Activated CD4-positive, alpha-beta T cell treated with anti-CD3 and anti-CD28 coated beads, Interleukin-2, amount 10 ng/mL, durations not matched to agents 7 days and 5 days (primary cell): Measurements from ENCODE around the gene TRIM14. TPM values are rescaled to one million over a fixed set of nuclear protein-coding genes. Genes with fewer than 3 reads are reported as not detected.

Experiments used
- CTCF ChIA-PET: fragments of 350-600 bp; sonication (Branson Sonifier 250); formaldehyde crosslinking; loops from one replicate; lab custom pipeline; 2021; ENCODE audit warnings: antibody characterized with exemption; lab: Charles Lee
- POLR2A ChIA-PET: fragments of 350-600 bp; sonication (Branson Sonifier 250); formaldehyde crosslinking; loops from one replicate; lab custom pipeline; 2021; ENCODE audit warnings: antibody characterized with exemption; lab: Charles Lee
- DNase-seq: peaks from one replicate; pipeline ENCODE4 v3.0.0-alpha.2; 2020
- H3K27ac Mint-ChIP-seq: one replicate; pipeline ENCODE4 v1.8.0; 2021; ENCODE audit warnings: mild to moderate bottlenecking, moderate library complexity, mixed read lengths
- H3K27me3 Mint-ChIP-seq: one replicate; pipeline ENCODE4 v1.8.0; 2021; ENCODE audit warnings: mixed read lengths
- H3K36me3 Mint-ChIP-seq: one replicate; pipeline ENCODE4 v1.8.0; 2021; ENCODE audit warnings: low read depth, mixed read lengths
- H3K4me1 Mint-ChIP-seq: one replicate; pipeline ENCODE4 v1.8.0; 2021; ENCODE audit warnings: mixed read lengths
- H3K4me3 Mint-ChIP-seq: one replicate; pipeline ENCODE4 v1.8.0; 2021; ENCODE audit warnings: mild to moderate bottlenecking, moderate library complexity, mixed read lengths
- H3K9me3 Mint-ChIP-seq: one replicate; pipeline ENCODE4 v1.8.0; 2021; ENCODE audit warnings: mixed read lengths
- total RNA-seq, 2 experiments: library from RNA; stranded (reverse); gene quantifications; one replicate each; pipeline ENCODE4 v1.2.3, GENCODE V29; 2021

TRIM14 gene
- total RNA-seq, 2 experiments from 2014 or later = 116 to 124 TPM

- Mint-ChIP-seq H3K27me3 (no peaks in the 10 kb centered on the region), H3K4me1 (peaks cover 55% of the 10 kb centered on the region), H3K36me3 (peaks cover 45% of the 10 kb centered on the region), H3K4me3 (no peak overlapping the region), H3K27ac (no peak overlapping the region), H3K9me3 (peaks cover 2% of the 10 kb centered on the region)
- no peak for DNase-seq
- POLR2A ChIA-PET = no interaction called here
- CTCF ChIA-PET = no interaction called here
Observed at GRCh38 chr9:98050351-98050750, 68.7 kb downstream of the TRIM14 start.

GRCh38 chr9:98049288-98050072 is 69.5 kb downstream of the TRIM14 start:
- peaks cover 5% of the 10 kb centered on the region for H3K9me3 Mint-ChIP-seq
- H3K4me1 Mint-ChIP-seq = peaks cover 60% of the 10 kb centered on the region
- H3K36me3 Mint-ChIP-seq = peaks cover 45% of the 10 kb centered on the region
- H3K4me3 Mint-ChIP-seq = no peak overlapping the region
- CTCF ChIA-PET = interaction anchor here (0.8 to 6.7 kb wide), 2 partner anchors 16 to 222 kb away, joined by 3 to 37 read pairs; no protein-coding TSS in a partner anchor
- H3K27me3 Mint-ChIP-seq = no peaks in the 10 kb centered on the region
- POLR2A ChIA-PET = no interaction called here
- DNase-seq = no peak
- no peak overlapping the region for H3K27ac Mint-ChIP-seq

GRCh38 chr9:98047002-98047401 is 72.0 kb downstream of the TRIM14 start:
- H3K4me1 Mint-ChIP-seq = peaks cover 60% of the 10 kb centered on the region
- H3K27ac Mint-ChIP-seq = peak overlapping the region; percentile 27
- H3K4me3 Mint-ChIP-seq = peak overlapping the region; percentile 78
- ChIA-PET POLR2A (no interaction called here), CTCF (interaction anchor here (0.6 to 6.7 kb wide), 5 partner anchors 9 to 156 kb away, joined by 3 to 37 read pairs (median 4); partner anchors contain the start of gene TRMO)
- no peak for DNase-seq
- H3K36me3 Mint-ChIP-seq = peaks cover 41% of the 10 kb centered on the region
- peaks cover 5% of the 10 kb centered on the region for H3K9me3 Mint-ChIP-seq
- H3K27me3 Mint-ChIP-seq = no peaks in the 10 kb centered on the region

- peak overlapping the region; percentile 90 for H3K27ac Mint-ChIP-seq
- ChIA-PET CTCF (interaction anchor here (0.6 to 6.7 kb wide), 4 partner anchors 9 to 32 kb away, joined by 3 to 37 read pairs (median 4); no protein-coding TSS in a partner anchor), POLR2A (interaction anchor here (1.0 kb wide), 1 partner anchor 124 kb away, joined by 4 read pairs; the partner anchor contains the start of gene TRMO)
- DNase-seq = no peak
- no peaks in the 10 kb centered on the region for H3K27me3 Mint-ChIP-seq
- H3K4me3 Mint-ChIP-seq = peak overlapping the region; percentile 78
- H3K36me3 Mint-ChIP-seq = peaks cover 37% of the 10 kb centered on the region
- peaks cover 5% of the 10 kb centered on the region for H3K9me3 Mint-ChIP-seq
- H3K4me1 Mint-ChIP-seq = peaks cover 52% of the 10 kb centered on the region
Observed at GRCh38 chr9:98046180-98046543, 72.9 kb downstream of the TRIM14 start.

GRCh38 chr9:98045234-98046179 is 73.5 kb downstream of the TRIM14 start:
- peak; percentile 67 for DNase-seq
- peak overlapping the region; percentile 78 for H3K4me3 Mint-ChIP-seq
- H3K4me1 Mint-ChIP-seq = peaks cover 49% of the 10 kb centered on the region
- peaks cover 5% of the 10 kb centered on the region for H3K9me3 Mint-ChIP-seq
- H3K27ac Mint-ChIP-seq = peak overlapping the region; percentile 90
- H3K36me3 Mint-ChIP-seq = peaks cover 31% of the 10 kb centered on the region
- POLR2A ChIA-PET = interaction anchor here (0.6 to 1.0 kb wide), 3 partner anchors 58 to 212 kb away, joined by 3 to 4 read pairs (median 4); partner anchors contain the start of gene TRMO
- CTCF ChIA-PET = interaction anchor here (0.5 to 6.7 kb wide), 12 partner anchors 8 to 211 kb away, joined by 3 to 37 read pairs (median 3); partner anchors contain the start of gene TBC1D2
- no peaks in the 10 kb centered on the region for H3K27me3 Mint-ChIP-seq

GRCh38 chr9:98043915-98044314 is 75.1 kb downstream of the TRIM14 start:
- Mint-ChIP-seq H3K36me3 (peaks cover 25% of the 10 kb centered on the region), H3K4me1 (peaks cover 39% of the 10 kb centered on the region), H3K27ac (no peak overlapping the region), H3K27me3 (no peaks in the 10 kb centered on the region), H3K9me3 (peaks cover 5% of the 10 kb centered on the region), H3K4me3 (no peak overlapping the region)
- ChIA-PET POLR2A (no interaction called here), CTCF (interaction anchor here (0.6 to 6.7 kb wide), 3 partner anchors 10 to 121 kb away, joined by 3 to 37 read pairs (median 3); no protein-coding TSS in a partner anchor)
- no peak for DNase-seq

GRCh38 chr9:98040212-98040611 is 78.8 kb downstream of the TRIM14 start:
- Mint-ChIP-seq H3K36me3 (peaks cover 3% of the 10 kb centered on the region), H3K27ac (no peak overlapping the region), H3K27me3 (no peaks in the 10 kb centered on the region), H3K4me3 (no peak overlapping the region), H3K9me3 (peaks cover 2% of the 10 kb centered on the region), H3K4me1 (peaks cover 8% of the 10 kb centered on the region)
- DNase-seq = no peak
- ChIA-PET CTCF (interaction anchor here (0.8 to 1.9 kb wide), 3 partner anchors 57 to 219 kb away, joined by 3 to 5 read pairs (median 5); partner anchors contain the start of gene ANP32B), POLR2A (interaction anchor here (0.7 kb wide), 1 partner anchor 116 kb away, joined by 3 read pairs; no protein-coding TSS in a partner anchor)

- Mint-ChIP-seq H3K4me3 (no peak overlapping the region), H3K27me3 (no peaks in the 10 kb centered on the region), H3K4me1 (peaks cover 9% of the 10 kb centered on the region), H3K27ac (peak overlapping the region; percentile 47), H3K36me3 (no peaks in the 10 kb centered on the region), H3K9me3 (no peaks in the 10 kb centered on the region)
- POLR2A ChIA-PET = no interaction called here
- CTCF ChIA-PET = interaction anchor here (0.8 to 1.9 kb wide), 4 partner anchors 10 to 220 kb away, joined by 3 to 5 read pairs (median 4); partner anchors contain the start of gene ANP32B
- no peak for DNase-seq
Observed at GRCh38 chr9:98039607-98040017, 79.4 kb downstream of the TRIM14 start.

- H3K4me3 Mint-ChIP-seq = no peak overlapping the region
- H3K36me3 Mint-ChIP-seq = no peaks in the 10 kb centered on the region
- CTCF ChIA-PET = interaction anchor here (1.1 to 1.9 kb wide), 2 partner anchors 10 to 56 kb away, joined by 4 to 5 read pairs; partner anchors contain the start of gene ANP32B
- no peaks in the 10 kb centered on the region for H3K27me3 Mint-ChIP-seq
- no peak for DNase-seq
- H3K27ac Mint-ChIP-seq = no peak overlapping the region
- H3K4me1 Mint-ChIP-seq = peaks cover 10% of the 10 kb centered on the region
- H3K9me3 Mint-ChIP-seq = no peaks in the 10 kb centered on the region
- POLR2A ChIA-PET = no interaction called here
Observed at GRCh38 chr9:98038958-98039357, 80.1 kb downstream of the TRIM14 start.

GRCh38 chr9:98037357-98037756 is 81.7 kb downstream of the TRIM14 start:
- H3K27me3 Mint-ChIP-seq = no peaks in the 10 kb centered on the region
- no peaks in the 10 kb centered on the region for H3K36me3 Mint-ChIP-seq
- ChIA-PET POLR2A (no interaction called here), CTCF (interaction anchor here (0.6 to 2.1 kb wide), 9 partner anchors 8 to 109 kb away, joined by 3 to 8 read pairs (median 3); no protein-coding TSS in a partner anchor)
- H3K27ac Mint-ChIP-seq = peak overlapping the region; percentile 65
- no peak for DNase-seq
- peaks cover 15% of the 10 kb centered on the region for H3K4me1 Mint-ChIP-seq
- no peaks in the 10 kb centered on the region for H3K9me3 Mint-ChIP-seq
- no peak overlapping the region for H3K4me3 Mint-ChIP-seq

- Mint-ChIP-seq H3K4me1 (peaks cover 15% of the 10 kb centered on the region), H3K9me3 (no peaks in the 10 kb centered on the region), H3K36me3 (no peaks in the 10 kb centered on the region), H3K27me3 (no peaks in the 10 kb centered on the region), H3K4me3 (no peak overlapping the region), H3K27ac (no peak overlapping the region)
- CTCF ChIA-PET = interaction anchor here (0.5 to 2.6 kb wide), 16 partner anchors 8 to 159 kb away, joined by 3 to 37 read pairs (median 4); partner anchors contain the start of genes ANP32B, NANS and TRMO
- peak; percentile 94 for DNase-seq
- POLR2A ChIA-PET = no interaction called here
Observed at GRCh38 chr9:98034593-98035546, 84.2 kb downstream of the TRIM14 start.
